ENCODE data around the gene SEMA3A. TPM values are rescaled to one million over a fixed set of nuclear protein-coding genes. Genes with fewer than 3 reads are reported as not detected.

SEMA3A gene
- total RNA-seq, 1 donor from 2014 or later: 1.7 TPM

GRCh38 chr7:83996879-83997278 lies 197.7 kb downstream of the SEMA3A start:
- intact Hi-C loops (cut with DNase I): no loop called here
- DNase-seq (ENCODE audit: missing footprints) (no peak), ATAC-seq (no peak)

GRCh38 chr7:83987764-83988163 lies 206.8 kb downstream of the SEMA3A start:
- intact Hi-C loops (cut with DNase I): no loop called here
- ATAC-seq (no peak), DNase-seq (ENCODE audit: missing footprints) (no peak)

GRCh38 chr7:83985821-83986220 lies 208.8 kb downstream of the SEMA3A start:
- intact Hi-C loops (cut with DNase I): no loop called here
- DNase-seq (ENCODE audit: missing footprints) (no peak), ATAC-seq (no peak)

GRCh38 chr7:83984591-83984990 lies 210.0 kb downstream of the SEMA3A start:
- intact Hi-C loops (cut with DNase I): loop anchor here (5.0 kb wide), 1 partner anchor 473 kb away; no protein-coding TSS in a partner anchor
- ATAC-seq (no peak), DNase-seq (ENCODE audit: missing footprints) (no peak)

GRCh38 chr7:83984076-83984475 lies 210.5 kb downstream of the SEMA3A start:
- intact Hi-C loops (cut with DNase I): loop anchor here (5.0 kb wide), 1 partner anchor 473 kb away; no protein-coding TSS in a partner anchor
- ATAC-seq (no peak), DNase-seq (ENCODE audit: missing footprints) (no peak)

GRCh38 chr7:83983606-83984005 lies 211.0 kb downstream of the SEMA3A start:
- DNase-seq (ENCODE audit: missing footprints) (no peak), ATAC-seq (no peak)
- intact Hi-C loops (cut with DNase I): loop anchor here (5.0 kb wide), 1 partner anchor 474 kb away; no protein-coding TSS in a partner anchor

GRCh38 chr7:83976302-83976701 lies 218.3 kb downstream of the SEMA3A start:
- DNase-seq (ENCODE audit: missing footprints) (no peak), ATAC-seq (no peak)
- intact Hi-C loops (cut with DNase I): loop anchor here (2.0 to 5.0 kb wide), 2 partner anchors 212 to 1051 kb away; no protein-coding TSS in a partner anchor

GRCh38 chr7:83970081-83970480 lies 224.5 kb downstream of the SEMA3A start:
- no peak for DNase-seq (ENCODE audit: missing footprints)
- intact Hi-C loops (cut with DNase I): no loop called here
- no peak for ATAC-seq

GRCh38 chr7:83964318-83964717 lies 230.3 kb downstream of the SEMA3A start:
- DNase-seq (ENCODE audit: missing footprints): no peak
- intact Hi-C loops (cut with DNase I): no loop called here
- no peak for ATAC-seq

- ATAC-seq (no peak), DNase-seq (ENCODE audit: missing footprints) (no peak)
- intact Hi-C loops (cut with DNase I): no loop called here
Observed at GRCh38 chr7:83957333-83957732, 237.3 kb downstream of the SEMA3A start.

GRCh38 chr7:83956104-83956503 lies 238.5 kb downstream of the SEMA3A start:
- ATAC-seq (no peak), DNase-seq (ENCODE audit: missing footprints) (no peak)
- intact Hi-C loops (cut with DNase I): no loop called here

GRCh38 chr7:83952236-83952635 lies 242.4 kb downstream of the SEMA3A start:
- DNase-seq (ENCODE audit: missing footprints) (no peak), ATAC-seq (no peak)
- intact Hi-C loops (cut with DNase I): no loop called here

- no peak for DNase-seq (ENCODE audit: missing footprints)
- intact Hi-C loops (cut with DNase I): no loop called here
Observed at GRCh38 chr7:83947260-83947659, 247.3 kb downstream of the SEMA3A start.

GRCh38 chr7:83946801-83947200 lies 247.8 kb downstream of the SEMA3A start:
- ATAC-seq (no peak), DNase-seq (ENCODE audit: missing footprints) (no peak)
- intact Hi-C loops (cut with DNase I): no loop called here

More at GRCh38 chr7:83947260-83947659, 247.3 kb downstream of the SEMA3A start:
- no peak for ATAC-seq

GRCh38 chr7:83941300-83941699 lies 253.3 kb downstream of the SEMA3A start:
- intact Hi-C loops (cut with DNase I): no loop called here
- ATAC-seq (no peak), DNase-seq (ENCODE audit: missing footprints) (no peak)

- DNase-seq (ENCODE audit: missing footprints) (no peak), ATAC-seq (no peak)
- intact Hi-C loops (cut with DNase I): loop anchor here (2.0 kb wide), 1 partner anchor 1085 kb away; no protein-coding TSS in a partner anchor
Observed at GRCh38 chr7:83937930-83938329, 256.7 kb downstream of the SEMA3A start.

- intact Hi-C loops (cut with DNase I): loop anchor here (2.0 kb wide), 1 partner anchor 1087 kb away; no protein-coding TSS in a partner anchor
- no peak for ATAC-seq
- no peak for DNase-seq (ENCODE audit: missing footprints)
Observed at GRCh38 chr7:83936056-83936708, 258.4 kb downstream of the SEMA3A start.

GRCh38 chr7:83934118-83934734 lies 260.4 kb downstream of the SEMA3A start:
- ATAC-seq (no peak), DNase-seq (ENCODE audit: missing footprints) (no peak)
- intact Hi-C loops (cut with DNase I): no loop called here

- intact Hi-C loops (cut with DNase I): no loop called here
- DNase-seq (ENCODE audit: missing footprints) (no peak), ATAC-seq (no peak)
Observed at GRCh38 chr7:83931968-83932367, 262.6 kb downstream of the SEMA3A start.

- intact Hi-C loops (cut with DNase I): no loop called here
- DNase-seq (ENCODE audit: missing footprints): no peak
- ATAC-seq: no peak
Observed at GRCh38 chr7:83930262-83930661, 264.3 kb downstream of the SEMA3A start.

Data from Right ventricle myocardium inferior (tissue), 1 donor.